Measurements from ENCODE around the gene RIPPLY1.
"Not testable (repeated sequence)": the region's sequence is repeated elsewhere in the genome, so short reads cannot be mapped to it uniquely, and the experiment has no call there.

Gene RIPPLY1

DNA sequence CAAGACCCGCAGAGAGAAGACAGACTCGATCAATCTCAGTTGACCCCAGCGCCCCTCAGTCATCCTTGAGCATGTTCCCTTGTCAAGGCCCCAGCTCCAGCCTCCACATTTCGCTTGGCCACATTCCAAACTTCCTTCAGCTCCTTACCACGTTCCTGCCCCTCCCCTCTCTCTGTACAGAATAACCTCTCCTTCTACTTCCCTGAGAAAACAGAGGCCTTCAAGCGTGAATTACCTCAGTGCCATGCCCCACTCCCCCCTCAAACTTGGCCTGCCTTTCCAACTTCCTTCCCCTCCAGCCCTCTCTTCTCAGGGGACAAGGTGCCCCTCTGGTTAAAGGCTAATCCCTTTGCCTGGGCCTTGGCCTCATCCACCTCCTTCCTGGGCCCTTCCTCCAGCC is 3.2 kb upstream of the RIPPLY1 start:
- DNase-seq = no peak

DNA sequence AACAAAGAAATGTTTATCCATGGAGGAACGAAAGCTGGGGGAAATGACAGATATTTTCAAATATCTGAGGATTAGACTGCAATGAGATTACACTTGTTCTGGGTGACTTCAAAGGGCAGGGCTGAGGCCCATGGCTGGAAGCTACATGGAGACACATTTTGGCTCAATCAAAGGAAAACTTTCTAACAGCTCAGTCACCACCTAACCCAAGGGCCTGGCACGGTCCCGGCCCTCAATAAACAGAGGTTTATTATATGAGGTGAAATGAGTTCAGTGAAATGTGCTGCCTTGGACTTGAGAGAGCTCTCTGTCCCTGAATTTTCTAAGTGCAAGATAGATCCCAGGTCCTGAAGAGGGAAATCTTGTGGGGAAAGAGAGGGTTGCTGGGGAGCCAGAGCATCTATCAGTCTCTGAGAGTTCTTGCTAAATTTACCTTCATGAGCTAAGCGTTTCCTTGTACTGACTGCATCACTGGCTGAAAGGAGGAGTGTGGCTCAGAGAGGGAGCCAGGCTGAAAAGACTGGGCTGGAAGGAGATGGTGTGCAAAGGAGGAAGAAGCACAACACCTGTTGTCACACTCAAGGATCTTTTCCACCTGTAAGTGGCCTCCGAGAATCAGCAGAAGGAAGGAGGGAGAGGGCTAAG is 2.0 kb upstream of the RIPPLY1 start:
- no peak for DNase-seq

DNA sequence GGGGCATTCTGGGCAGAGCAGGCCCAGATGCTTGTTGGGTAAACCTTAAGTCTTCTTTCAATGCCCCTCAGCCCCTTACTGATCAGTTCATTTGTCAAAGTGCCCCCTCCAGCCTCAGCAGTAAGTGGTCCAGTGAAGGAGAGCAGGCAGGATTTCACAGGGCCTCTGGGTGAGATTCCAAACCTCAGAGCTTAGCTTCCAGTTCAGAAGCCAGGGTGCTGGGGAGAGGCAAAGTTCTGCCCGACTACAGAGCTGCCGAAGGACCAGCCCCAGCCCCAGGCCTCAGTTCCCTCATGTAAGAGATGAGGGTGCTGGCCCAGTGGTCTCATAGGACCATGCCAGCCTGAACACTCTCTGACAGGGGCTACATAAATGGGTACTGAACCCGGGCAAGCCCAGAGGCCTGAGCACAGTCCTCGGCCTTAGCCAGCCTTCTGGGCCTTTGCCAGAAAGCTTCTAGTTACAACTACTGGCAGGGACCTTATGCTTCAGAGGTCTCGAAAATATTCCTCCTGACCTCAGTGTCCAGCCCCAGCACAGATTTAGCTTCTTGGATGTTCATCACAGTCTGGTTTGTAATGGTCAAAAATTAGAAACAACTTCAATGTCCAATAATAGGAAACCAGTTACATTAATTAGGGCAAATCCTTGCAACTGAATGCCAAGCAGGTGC is 851 bp upstream of the RIPPLY1 start:
- DNase-seq = no peak

DNA sequence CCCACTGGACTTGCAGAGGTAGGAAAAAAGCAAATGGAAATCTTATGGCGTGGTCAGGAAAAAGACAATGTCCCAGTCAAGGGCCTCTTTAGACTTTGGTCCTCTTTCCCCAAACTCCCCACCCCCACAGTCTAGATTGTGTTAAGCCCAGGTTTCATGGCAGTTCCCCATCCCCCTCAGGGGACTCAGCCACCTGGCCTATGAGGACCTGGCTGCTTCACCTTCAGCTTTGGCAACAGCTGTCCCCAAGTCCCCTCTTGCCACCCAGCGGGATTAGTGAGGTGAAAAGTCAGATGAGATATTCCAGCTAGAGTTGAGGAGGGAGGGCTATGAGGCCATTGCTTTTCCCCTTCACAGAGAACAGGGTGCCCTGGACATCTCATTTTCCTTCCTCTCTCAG is 457 bp downstream of the RIPPLY1 start:
- no peak for DNase-seq

- no peak for DNase-seq
Measured at GRCh38 chrX:106901781-106902219, 1.3 kb downstream of the RIPPLY1 start.

DNA sequence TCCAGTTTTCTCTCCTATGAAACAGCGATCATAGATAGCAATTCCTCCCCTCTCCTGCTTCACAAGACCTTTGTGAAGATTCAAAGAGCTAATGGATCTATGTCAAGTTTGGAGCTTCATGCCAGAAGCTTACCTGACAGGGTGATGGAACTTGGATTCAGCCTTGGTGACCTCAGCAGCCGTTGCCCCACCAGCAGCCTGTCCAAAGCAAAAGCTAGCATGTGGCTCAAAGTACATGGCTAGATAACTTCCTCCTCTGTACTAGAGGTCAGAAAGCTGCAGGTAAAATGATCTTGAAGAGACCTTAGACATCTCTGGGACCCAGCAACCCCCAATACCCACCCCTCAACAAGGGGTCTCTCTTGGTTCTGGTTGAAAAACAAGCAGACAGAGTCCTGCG is 1.8 kb downstream of the RIPPLY1 start:
- no peak for DNase-seq

DNA sequence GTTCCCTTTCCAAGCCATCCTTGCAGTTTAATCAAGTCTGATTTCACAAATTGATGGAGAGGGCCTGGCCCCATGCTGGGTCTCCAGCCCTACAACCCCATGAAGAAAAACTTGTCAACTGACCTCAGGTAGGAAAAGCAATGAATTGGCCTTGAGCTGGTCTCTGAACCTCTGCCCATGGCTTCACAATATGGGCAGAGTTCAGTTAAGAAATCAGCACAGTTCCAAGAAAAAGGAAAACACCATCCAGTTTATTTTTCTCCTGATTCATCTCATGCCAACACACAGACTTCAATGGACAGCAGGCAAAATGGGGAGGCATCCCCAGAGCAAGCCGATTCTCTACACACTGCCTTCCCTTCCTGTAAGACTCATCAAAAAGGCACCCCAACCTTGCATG is 3.3 kb downstream of the RIPPLY1 start:
- DNase-seq = no peak

DNA sequence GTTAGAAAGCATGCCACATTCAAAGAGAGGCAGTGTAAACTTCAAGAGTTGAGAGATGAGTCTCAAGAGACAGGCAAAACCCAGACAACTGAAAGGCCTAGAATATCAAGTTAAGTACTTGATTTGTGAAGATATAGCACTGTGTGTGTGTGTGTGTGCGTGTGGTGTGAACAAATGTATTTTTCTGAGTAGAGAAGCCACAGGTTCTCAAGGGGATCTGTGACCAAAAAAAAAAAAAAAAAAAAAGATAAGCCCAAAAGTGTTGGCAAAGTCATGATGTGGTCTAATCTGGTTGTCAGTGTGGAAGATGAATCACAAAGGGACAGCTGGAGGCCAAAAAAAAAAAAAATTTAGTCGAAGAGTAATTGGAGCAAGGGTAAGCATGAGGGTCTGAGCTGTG is 3.9 kb downstream of the RIPPLY1 start:
- no peak for DNase-seq

DNA sequence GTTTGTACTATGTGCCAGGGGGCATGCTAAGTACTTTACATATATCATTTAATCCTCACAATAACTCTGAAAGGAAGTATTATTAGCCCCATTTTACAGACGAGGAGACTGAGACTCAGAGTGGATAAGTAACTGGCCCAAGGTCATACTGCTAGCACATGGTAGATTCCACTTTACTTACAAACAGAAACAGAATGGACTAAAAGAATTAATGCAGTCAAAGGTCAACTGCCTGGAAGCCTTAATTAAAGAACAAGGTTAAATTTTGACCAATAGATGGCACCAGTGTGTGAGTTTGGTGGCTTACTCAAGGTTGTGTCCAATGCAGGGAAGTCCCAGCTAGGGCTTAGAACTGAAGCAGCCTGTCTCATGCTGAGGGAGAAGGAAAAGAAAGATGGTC is 4.7 kb downstream of the RIPPLY1 start:
- no peak for DNase-seq

GRCh38 chrX:106897259-106897658 is 5.9 kb downstream of the RIPPLY1 start:
- DNase-seq = no peak

- no peak for DNase-seq
Measured at GRCh38 chrX:106894978-106895452, 8.1 kb downstream of the RIPPLY1 start.

DNA sequence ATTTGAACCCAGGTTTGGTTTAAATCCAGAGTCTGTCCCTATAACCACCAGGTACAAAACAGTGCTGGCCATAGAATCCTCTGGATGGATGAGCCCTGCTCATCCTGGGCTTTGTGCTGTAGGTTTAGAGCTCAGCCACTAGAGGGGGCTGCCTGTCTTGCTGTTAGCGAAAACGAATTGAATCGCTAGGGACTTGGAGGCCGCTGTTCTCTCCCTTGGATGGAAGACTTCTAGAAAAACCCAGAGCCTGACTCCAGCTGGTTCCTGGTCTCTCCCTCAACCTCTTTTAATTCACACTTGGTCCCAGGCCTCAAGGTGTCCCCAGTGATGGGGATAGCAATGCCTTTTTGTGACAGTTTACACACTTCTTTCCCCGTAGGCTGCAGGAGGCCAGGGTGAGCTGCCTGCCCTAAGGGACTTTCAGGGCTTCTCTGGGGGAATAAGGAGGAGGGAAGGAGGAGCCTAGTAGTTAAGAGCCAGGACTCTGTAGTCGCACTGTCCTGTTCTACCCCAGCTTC is 8.7 kb downstream of the RIPPLY1 start:
- DNase-seq = peak; percentile 34

GRCh38 chrX:106891762-106892460 is 11.2 kb downstream of the RIPPLY1 start:
- no peak for DNase-seq

GRCh38 chrX:106889468-106889867 is 13.7 kb downstream of the RIPPLY1 start:
- DNase-seq = no peak

DNA sequence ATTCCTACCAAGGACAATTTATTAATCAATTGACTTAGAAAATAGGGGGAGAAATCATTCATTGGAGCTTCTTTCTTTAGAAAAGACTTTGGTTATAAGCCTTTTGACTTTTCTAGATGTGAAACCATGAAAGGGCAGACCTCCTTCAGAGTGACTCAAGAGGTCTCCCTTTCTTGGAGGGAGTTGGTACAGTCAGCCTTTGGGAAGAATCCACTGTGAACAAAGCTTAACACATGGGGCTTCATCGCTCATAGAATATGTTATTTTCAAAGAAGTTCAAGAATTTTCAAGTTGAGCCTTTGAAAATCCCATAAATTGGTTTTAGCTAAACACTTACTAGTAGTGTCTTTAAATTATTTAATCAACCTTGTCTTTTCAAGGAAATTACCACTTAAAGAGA is 28.0 kb downstream of the RIPPLY1 start:
- no peak for DNase-seq

DNA sequence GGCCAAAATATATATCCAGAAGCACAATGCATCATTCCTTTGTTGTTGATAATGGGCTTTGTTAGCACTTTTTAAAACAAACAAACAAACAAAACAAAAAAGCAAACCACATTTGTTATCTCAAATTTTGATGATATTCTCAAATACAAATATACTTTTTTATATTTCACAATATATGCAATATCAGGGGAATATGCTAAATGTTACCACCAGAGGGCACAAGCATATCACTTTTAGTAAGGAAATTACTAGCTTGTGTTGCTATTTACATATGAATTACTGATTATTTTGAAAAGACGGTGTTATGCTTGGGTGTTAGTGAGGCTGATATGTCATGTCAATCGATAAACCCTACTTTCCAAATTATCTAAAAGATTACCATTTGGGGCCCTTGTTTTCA is 29.1 kb downstream of the RIPPLY1 start:
- no peak for DNase-seq

- not testable (repeated sequence) for DNase-seq
Measured at GRCh38 chrX:106872796-106873195, 30.3 kb downstream of the RIPPLY1 start.

GRCh38 chrX:106863697-106864096 is 39.4 kb downstream of the RIPPLY1 start:
- no peak for DNase-seq

GRCh38 chrX:106862972-106863688 is 40.0 kb downstream of the RIPPLY1 start:
- DNase-seq = peak; percentile 4
